LNCaP clone FGC (cell line): ENCODE measurements around the gene CDS2.

Experiments used
- DNase-seq: peaks from one replicate; pipeline ENCODE4 v3.0.0-alpha.2; 2011; ENCODE audit warnings: low read depth
- H3K4me3 ChIP-seq: 2 replicates; pipeline ENCODE4 v1.5.1; 2011; ENCODE audit warnings: mild to moderate bottlenecking, low read depth, low read length, control low read depth
- TF ChIP-seq, protein P1 (sequence below): IDR thresholded peaks from 2 replicates; pipeline ENCODE4 v1.5.1; 2012; ENCODE audit warnings: mild to moderate bottlenecking; ENCODE audit not compliant: control insufficient read depth, insufficient read depth; ENCODE audit errors: extremely low read depth

Gene CDS2

DNA sequence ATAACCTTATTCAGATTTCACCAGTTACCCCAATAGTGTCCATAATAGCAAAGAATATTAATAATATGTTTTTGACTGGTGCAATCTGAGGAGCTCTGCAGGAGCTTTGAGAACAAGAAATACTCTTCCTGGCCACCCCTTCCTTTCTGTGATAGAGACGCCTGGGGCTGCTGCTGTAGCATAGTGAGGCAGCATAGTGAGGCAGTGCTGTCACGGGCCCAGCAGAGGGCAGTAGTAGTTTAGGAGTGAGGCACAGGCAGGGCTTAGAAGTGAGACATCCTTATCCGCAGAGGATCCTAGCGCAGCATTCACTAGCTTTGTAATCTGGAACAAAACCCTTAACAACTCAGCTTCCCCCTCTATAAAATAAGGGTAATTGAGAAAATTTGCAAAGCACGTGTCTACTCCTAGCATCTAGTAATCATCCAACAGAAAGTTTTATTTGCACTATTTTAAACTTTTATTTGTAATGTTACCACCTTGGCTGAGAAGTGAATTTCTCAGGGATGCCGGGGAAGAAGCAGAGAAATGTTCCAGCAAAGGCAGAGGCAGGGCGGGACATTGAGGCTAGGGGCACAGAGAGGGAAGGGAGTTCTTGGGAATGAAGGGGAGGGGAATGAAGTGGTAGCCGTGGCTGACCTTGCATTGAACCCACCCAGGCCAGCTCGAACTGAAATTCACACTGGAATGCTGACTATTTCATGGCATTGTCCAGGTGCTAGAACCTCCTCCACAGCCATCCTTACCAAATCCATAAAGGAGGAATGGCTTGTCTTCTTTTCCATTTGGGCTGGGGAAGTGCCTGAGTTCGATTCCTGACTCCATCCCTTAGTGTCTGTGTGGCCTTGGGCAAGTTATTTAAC, 78.8 kb downstream of the CDS2 start:
- H3K4me3 ChIP-seq: no peak overlapping the region
- peak; percentile 21 for DNase-seq
- TF ChIP-seq, protein P1, sequence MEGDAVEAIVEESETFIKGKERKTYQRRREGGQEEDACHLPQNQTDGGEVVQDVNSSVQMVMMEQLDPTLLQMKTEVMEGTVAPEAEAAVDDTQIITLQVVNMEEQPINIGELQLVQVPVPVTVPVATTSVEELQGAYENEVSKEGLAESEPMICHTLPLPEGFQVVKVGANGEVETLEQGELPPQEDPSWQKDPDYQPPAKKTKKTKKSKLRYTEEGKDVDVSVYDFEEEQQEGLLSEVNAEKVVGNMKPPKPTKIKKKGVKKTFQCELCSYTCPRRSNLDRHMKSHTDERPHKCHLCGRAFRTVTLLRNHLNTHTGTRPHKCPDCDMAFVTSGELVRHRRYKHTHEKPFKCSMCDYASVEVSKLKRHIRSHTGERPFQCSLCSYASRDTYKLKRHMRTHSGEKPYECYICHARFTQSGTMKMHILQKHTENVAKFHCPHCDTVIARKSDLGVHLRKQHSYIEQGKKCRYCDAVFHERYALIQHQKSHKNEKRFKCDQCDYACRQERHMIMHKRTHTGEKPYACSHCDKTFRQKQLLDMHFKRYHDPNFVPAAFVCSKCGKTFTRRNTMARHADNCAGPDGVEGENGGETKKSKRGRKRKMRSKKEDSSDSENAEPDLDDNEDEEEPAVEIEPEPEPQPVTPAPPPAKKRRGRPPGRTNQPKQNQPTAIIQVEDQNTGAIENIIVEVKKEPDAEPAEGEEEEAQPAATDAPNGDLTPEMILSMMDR: peak; percentile 99

DNA sequence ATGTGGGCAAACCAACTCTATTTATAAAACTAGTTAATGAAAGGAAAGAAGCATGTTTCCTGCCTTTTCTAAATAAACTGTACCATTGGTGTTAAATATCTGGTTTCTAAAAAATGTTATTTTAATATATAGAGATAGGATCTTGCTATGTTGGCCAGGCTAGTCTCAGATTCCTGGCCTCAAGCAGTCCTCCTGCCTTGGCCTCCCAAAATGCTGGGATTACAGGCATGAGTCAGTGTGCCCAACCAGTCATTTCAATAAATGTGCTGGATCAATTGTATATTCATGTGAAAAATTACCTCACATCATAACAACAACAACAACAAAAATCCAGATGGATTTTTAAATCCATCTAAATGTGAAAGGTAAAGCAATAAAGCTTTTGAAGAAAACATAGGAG, 80.3 kb downstream of the CDS2 start:
- H3K4me3 ChIP-seq: no peak overlapping the region
- DNase-seq: no peak
- TF ChIP-seq, protein P1: no peak

DNA sequence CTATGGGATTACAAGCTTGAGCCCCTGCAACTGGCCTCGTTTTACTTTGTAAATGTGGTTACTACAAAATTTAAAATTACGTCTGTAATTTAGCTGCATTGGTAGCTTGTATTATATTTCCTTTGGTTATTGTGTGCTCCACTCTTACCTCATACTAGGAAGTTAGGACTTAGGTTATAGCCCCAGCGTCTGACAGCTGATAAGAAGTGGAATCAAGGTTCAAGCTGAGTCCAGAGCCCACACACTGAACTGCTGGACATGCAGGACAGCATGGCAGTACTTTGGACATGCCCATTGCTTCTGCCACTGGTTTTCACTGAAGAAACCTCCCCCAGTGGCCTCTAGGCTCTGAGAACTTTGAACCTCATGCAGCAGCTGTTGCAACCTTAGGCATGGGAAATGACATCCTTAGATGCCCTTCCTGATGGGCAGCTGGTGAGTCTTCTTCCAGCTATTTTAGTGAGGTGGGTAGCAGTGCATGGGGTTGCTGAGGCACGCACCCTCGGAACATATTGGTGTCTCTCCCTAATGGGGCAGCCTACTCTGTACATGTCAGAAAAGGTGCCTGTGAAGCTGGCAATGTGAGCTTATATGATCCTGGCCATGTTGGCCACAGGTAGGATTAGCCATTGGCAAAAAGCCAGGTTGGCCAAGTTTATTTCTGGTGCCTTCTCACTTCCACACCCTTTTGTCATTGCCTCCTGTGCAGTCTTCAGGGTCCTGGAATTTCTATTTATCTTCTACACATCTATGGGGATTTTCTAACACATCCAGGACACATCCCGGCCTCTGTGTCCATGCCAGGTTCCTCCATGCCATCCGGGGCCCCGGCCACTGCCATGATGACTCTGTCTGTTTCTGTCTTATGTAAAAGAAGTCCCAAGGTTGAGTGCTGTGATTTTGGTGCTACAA, 85.3 kb downstream of the CDS2 start:
- DNase-seq: no peak
- no peak overlapping the region for H3K4me3 ChIP-seq
- TF ChIP-seq, protein P1: no peak

DNA sequence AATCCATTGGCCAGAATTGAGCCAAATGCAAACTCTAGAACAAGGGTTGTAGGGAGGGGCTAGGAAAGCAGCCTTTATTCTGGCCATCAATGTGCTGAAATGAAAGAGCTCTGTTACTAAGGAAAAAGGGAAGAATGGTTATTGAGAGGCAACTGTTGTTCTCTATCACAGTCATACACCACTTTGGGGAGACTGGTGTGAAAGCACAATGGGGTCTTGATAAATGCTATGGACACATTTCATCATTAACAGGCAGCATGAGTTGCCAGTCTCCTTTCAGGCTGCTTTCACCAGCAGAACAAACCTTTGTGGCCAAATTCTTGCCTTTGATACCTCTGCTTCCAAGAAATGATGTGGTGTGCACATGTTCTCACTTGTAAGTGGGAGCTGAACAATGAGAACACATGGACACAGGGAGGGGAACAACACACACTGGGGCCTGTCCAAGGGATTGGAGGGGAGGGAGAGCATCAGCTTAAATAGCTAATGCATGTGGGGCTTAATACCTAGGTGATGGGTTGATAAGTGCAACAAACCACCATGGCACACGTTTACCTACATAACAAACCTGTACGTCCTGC, 86.2 kb downstream of the CDS2 start:
- no peak overlapping the region for H3K4me3 ChIP-seq
- TF ChIP-seq, protein P1: no peak
- DNase-seq: no peak

DNA sequence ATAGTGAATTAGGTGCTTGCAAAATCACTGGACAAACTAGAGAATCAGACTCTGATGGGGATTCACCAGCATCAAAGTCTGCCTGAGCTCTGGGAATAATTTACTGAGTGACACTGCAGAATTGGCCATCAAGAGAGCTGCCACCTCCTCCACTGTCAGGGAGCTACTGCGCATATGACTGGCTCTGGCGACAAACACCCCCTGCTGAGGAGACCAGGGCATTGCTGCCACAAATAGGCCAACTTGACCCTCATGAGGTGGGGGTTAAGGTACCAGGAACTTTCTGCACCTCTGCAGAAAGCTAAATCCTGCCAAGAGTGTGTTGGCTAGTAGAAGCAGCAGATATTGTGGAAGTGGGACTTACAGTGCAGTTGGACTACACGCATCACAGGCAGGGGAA, 88.0 kb downstream of the CDS2 start:
- TF ChIP-seq, protein P1: no peak
- H3K4me3 ChIP-seq: no peak overlapping the region
- DNase-seq: no peak

DNA sequence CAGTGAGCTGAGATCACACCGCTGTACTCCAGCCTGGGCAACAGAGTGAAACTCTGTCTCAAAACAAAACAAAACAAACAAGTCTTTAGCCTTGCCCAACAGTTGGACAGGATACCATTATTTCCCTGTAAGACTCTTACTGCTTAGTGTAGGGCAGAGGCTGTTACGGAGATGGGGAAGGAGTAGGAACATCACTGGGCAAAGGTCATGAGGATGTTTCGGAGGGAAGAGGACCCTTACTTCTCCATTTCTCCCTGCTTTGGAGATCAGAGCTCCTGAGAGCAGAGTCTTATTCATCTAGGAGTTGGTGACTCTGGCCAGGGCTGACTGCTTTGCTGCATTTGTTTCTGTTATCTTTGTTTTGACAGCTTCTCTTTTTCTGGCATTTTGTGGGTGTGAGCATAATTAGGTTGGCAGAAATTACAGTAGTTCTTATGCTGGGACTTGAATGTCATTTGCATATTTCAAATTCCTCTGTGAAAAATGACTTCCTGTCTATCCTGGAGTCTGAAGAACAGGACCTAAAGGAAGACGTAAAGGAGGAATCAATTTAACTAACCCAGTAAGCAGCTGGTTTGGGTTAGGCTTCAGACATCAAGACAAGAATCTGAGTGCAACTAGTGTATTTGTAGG, 89.0 kb downstream of the CDS2 start:
- H3K4me3 ChIP-seq: no peak overlapping the region
- TF ChIP-seq, protein P1: no peak
- DNase-seq: no peak
